Thyroid gland (tissue), 4 donors: ENCODE data around the gene CHRNA7.

ENCODE experiments used
- CTCF ChIP-seq, 6 experiments: fragments of 200-600 bp in 3 of 6; fragments of 450-650 bp in 3 of 6; sonication (generic) in 3 of 6; IDR thresholded peaks; one replicate each; pipeline ENCODE4 v1.5.1; 2016 to 2019; ENCODE audit warnings: antibody characterized with exemption in 6 of 6, mild to moderate bottlenecking in 2 of 6, inconsistent platforms in 1 of 6, moderate library complexity in 1 of 6
- POLR2A ChIP-seq, 2 donors: fragments of 450-650 bp; IDR thresholded peaks; one replicate each; pipeline ENCODE4 v1.6.1; 2017; ENCODE audit warnings: antibody characterized with exemption in 2 of 2, mild to moderate bottlenecking in 2 of 2, moderate library complexity in 1 of 2

GRCh38 chr15:32124726-32125125 is 94.4 kb downstream of the CHRNA7 start:
- TF ChIP-seq CTCF (IDR thresholded peaks at IDR 0.05) (no peak), POLR2A (IDR thresholded peaks at IDR 0.05) (no peak)
